Activated CD4-positive, alpha-beta memory T cell treated with anti-CD3 and anti-CD28 coated beads, Interleukin-2, amount 10 ng/mL, durations not matched to agents 7 days and 5 days (primary cell): ENCODE measurements around the gene TSLP. TPM values are rescaled to one million over a fixed set of nuclear protein-coding genes. Genes with fewer than 3 reads are reported as not detected.

Experiments used
- CTCF ChIA-PET: fragments of 350-600 bp; sonication (Branson Sonifier 250); formaldehyde crosslinking; loops from one replicate; lab custom pipeline; 2021; ENCODE audit warnings: antibody characterized with exemption, inconsistent platforms; lab: Charles Lee
- POLR2A ChIA-PET: fragments of 350-600 bp; sonication (Branson Sonifier 250); formaldehyde crosslinking; loops from one replicate; lab custom pipeline; 2021; ENCODE audit warnings: antibody characterized with exemption; lab: Charles Lee
- DNase-seq: peaks from one replicate; pipeline ENCODE4 v3.0.0-alpha.2; 2020
- H3K27ac Mint-ChIP-seq: one replicate; pipeline ENCODE4 v1.8.0; 2021; ENCODE audit warnings: mild to moderate bottlenecking, mixed read lengths
- H3K27me3 Mint-ChIP-seq: one replicate; pipeline ENCODE4 v1.8.0; 2021; ENCODE audit warnings: mixed read lengths
- H3K36me3 Mint-ChIP-seq: one replicate; pipeline ENCODE4 v1.8.0; 2021; ENCODE audit warnings: low read depth, mixed read lengths
- H3K4me1 Mint-ChIP-seq: one replicate; pipeline ENCODE4 v1.8.0; 2021; ENCODE audit warnings: mixed read lengths
- H3K4me3 Mint-ChIP-seq: one replicate; pipeline ENCODE4 v1.8.0; 2021; ENCODE audit warnings: mild to moderate bottlenecking, mixed read lengths
- H3K9me3 Mint-ChIP-seq: one replicate; pipeline ENCODE4 v1.8.0; 2021; ENCODE audit warnings: mixed read lengths
- total RNA-seq, 2 experiments: library from RNA; stranded (reverse); gene quantifications; one replicate each; pipeline ENCODE4 v1.2.3, GENCODE V29; 2021

Gene TSLP
- total RNA-seq, 2 experiments from 2014 or later: 0.15 TPM

DNA sequence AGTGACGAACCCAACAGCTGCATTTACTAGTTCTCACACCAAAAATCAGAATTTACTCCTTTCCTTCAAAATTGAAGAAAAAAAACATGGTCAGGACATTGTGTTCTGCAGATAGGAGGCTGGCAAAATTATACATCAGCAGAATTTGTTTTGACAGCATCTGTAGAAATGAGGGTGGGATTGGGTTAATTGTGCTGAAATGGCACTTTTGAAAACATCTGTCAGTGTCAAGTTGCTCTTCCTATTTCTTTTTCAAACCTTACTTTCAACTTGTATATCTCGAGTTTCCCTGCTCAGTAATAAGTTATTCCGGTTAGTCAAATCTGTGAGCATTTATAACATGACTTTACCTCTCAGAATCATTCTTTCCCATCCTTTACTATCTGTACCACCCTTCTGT is 40.4 kb downstream of the TSLP start:
- POLR2A ChIA-PET: no interaction called here
- Mint-ChIP-seq H3K27ac (no peak overlapping the region), H3K36me3 (peaks cover 25% of the 10 kb centered on the region), H3K4me3 (no peak overlapping the region), H3K27me3 (no peaks in the 10 kb centered on the region), H3K4me1 (no peaks in the 10 kb centered on the region), H3K9me3 (no peaks in the 10 kb centered on the region)
- DNase-seq: no peak
- CTCF ChIA-PET: no interaction called here

DNA sequence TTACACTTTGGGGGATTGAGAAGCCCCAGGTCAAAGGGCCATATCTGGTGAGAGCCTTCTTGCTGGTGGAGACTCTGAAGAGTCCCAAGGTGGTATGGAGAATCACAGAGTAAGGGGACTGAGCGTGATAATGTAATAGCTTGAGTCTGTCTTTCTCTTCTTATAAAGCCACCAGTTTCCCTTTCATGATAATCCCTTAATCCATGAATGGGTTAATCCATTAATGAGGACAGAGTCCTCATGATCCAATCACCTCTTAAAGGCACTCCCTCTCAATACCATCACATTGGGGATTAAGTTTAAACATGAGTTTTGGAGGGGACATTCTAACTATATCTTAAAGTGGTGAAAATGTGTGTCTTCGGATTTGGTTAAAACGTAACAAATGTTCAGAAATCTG is 42.2 kb downstream of the TSLP start:
- Mint-ChIP-seq H3K27ac (no peak overlapping the region), H3K4me1 (no peaks in the 10 kb centered on the region), H3K36me3 (peaks cover 24% of the 10 kb centered on the region), H3K4me3 (no peak overlapping the region), H3K27me3 (no peaks in the 10 kb centered on the region), H3K9me3 (no peaks in the 10 kb centered on the region)
- CTCF ChIA-PET: interaction anchor here (1.0 kb wide), 1 partner anchor 21 kb away, joined by 3 read pairs; no protein-coding TSS in a partner anchor
- POLR2A ChIA-PET: interaction anchor here (1.7 kb wide), 1 partner anchor 36 kb away, joined by 4 read pairs; no protein-coding TSS in a partner anchor
- DNase-seq: no peak

DNA sequence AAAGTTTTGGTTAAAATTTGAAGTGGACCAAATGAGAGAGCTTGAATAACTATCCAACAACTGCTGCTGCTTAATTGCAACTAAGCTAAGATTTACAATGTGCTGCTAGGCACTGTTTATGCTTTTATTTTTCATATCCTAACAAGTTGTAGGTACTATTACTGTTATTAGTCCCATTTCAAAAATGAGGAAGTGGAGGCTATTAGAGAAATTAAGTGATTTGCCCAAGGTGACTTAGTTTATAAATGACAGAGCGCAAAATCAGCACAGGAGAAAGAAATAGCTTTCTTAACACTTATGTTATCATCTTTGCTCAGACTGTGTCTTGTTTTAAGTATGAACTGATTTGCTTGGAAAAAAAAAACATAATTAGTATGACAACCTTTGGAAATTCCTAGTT is 43.7 kb downstream of the TSLP start:
- no peak for DNase-seq
- H3K27me3 Mint-ChIP-seq: no peaks in the 10 kb centered on the region
- ChIA-PET CTCF (no interaction called here), POLR2A (interaction anchor here (1.0 to 1.2 kb wide), 2 partner anchors 10 to 23 kb away, joined by 3 read pairs; partner anchors contain the start of gene WDR36)
- H3K9me3 Mint-ChIP-seq: no peaks in the 10 kb centered on the region
- peaks cover 31% of the 10 kb centered on the region for H3K36me3 Mint-ChIP-seq
- no peaks in the 10 kb centered on the region for H3K4me1 Mint-ChIP-seq
- H3K27ac Mint-ChIP-seq: no peak overlapping the region
- H3K4me3 Mint-ChIP-seq: no peak overlapping the region

DNA sequence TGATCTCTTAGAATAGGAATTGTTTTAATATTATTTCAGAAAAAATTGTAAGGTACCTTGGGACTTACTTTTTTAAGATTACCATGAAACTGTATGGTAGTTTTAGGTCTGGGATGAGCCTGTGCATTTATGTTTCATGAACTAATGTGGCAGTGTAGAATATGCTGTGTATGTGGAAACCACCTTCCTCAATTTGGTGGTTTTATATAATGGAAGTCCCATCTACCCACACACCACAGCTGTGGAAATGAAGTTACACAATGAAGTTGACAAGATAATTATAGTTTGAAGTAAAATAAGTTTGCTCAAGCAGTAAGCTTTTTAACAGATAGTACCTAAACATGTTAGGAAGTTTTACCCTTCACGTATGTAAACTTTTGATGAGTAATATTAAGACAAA is 45.0 kb downstream of the TSLP start:
- H3K36me3 Mint-ChIP-seq: peaks cover 37% of the 10 kb centered on the region
- CTCF ChIA-PET: no interaction called here
- no peak overlapping the region for H3K4me3 Mint-ChIP-seq

DNA sequence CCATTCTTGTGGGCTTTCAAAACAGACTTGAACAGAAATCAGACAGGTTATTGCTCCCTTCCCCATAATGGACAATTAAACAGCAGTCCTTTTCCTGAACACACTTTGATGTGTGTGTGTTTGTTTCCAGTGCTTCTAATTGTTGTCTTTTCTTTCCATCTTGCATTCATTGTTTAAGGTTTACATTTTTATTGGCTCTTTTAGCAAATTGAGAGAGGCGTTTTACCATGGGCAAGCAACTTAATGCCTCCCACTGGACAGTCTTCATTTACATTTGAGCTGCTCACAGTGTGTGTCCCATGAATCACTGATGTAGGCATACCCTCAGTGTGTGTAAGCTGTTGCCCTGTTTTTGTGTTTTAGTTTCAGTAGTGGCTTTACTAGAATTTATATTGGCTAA is 45.6 kb downstream of the TSLP start:
- ChIA-PET CTCF (no interaction called here), POLR2A (no interaction called here)
- Mint-ChIP-seq H3K27ac (no peak overlapping the region), H3K4me3 (no peak overlapping the region), H3K9me3 (no peaks in the 10 kb centered on the region), H3K27me3 (no peaks in the 10 kb centered on the region), H3K4me1 (no peaks in the 10 kb centered on the region), H3K36me3 (peaks cover 39% of the 10 kb centered on the region)
- DNase-seq: no peak

More for the DNA sequence above, 45.0 kb downstream of the TSLP start:
- POLR2A ChIA-PET: no interaction called here
- Mint-ChIP-seq H3K9me3 (no peaks in the 10 kb centered on the region), H3K27ac (no peak overlapping the region), H3K4me1 (no peaks in the 10 kb centered on the region), H3K27me3 (no peaks in the 10 kb centered on the region)
- DNase-seq: no peak

DNA sequence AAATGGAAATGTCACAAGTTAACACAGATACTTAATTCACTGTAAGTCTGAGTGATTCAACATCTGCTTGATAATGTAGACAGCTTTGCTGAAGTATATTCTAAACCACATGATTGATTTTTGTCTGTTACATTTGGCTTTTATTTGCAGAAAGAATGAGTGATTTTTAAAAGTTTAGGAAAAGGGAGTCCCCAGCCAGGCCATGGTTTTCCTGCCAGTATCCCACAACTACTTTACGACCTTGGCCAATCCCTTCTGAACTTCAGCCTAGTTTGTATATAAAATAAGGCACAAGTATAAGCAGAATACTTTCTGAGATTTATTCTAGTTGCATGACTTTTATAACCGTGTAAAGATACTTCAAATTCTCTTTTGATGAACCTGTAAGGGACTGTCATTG is 47.7 kb downstream of the TSLP start:
- H3K4me3 Mint-ChIP-seq: no peak overlapping the region
- no peaks in the 10 kb centered on the region for H3K27me3 Mint-ChIP-seq
- DNase-seq: no peak
- no peak overlapping the region for H3K27ac Mint-ChIP-seq
- H3K4me1 Mint-ChIP-seq: no peaks in the 10 kb centered on the region
- no peaks in the 10 kb centered on the region for H3K9me3 Mint-ChIP-seq
- CTCF ChIA-PET: no interaction called here
- POLR2A ChIA-PET: no interaction called here
- peaks cover 40% of the 10 kb centered on the region for H3K36me3 Mint-ChIP-seq

DNA sequence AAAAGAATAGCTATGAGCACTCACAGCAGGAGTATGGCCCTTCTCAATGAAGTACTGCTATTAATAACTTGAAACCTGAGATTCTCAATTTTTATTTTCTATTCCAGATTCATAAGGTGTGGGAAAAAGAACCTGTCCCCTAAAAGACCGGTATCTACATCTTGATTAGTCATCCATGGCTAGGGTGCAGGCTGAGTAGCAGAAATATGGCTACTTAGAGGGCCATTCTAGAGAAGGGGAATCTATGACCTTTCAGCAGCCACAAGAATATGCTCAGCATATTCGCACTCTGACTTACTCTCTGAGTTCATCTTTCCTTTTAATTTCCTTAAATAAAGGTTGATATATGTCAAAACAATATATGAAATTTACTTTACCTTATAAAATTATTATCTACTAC is 48.3 kb downstream of the TSLP start:
- H3K27me3 Mint-ChIP-seq: no peaks in the 10 kb centered on the region
- H3K4me3 Mint-ChIP-seq: no peak overlapping the region
- POLR2A ChIA-PET: no interaction called here
- H3K9me3 Mint-ChIP-seq: no peaks in the 10 kb centered on the region
- peaks cover 2% of the 10 kb centered on the region for H3K4me1 Mint-ChIP-seq
- DNase-seq: no peak
- peaks cover 44% of the 10 kb centered on the region for H3K36me3 Mint-ChIP-seq
- H3K27ac Mint-ChIP-seq: no peak overlapping the region
- CTCF ChIA-PET: no interaction called here

DNA sequence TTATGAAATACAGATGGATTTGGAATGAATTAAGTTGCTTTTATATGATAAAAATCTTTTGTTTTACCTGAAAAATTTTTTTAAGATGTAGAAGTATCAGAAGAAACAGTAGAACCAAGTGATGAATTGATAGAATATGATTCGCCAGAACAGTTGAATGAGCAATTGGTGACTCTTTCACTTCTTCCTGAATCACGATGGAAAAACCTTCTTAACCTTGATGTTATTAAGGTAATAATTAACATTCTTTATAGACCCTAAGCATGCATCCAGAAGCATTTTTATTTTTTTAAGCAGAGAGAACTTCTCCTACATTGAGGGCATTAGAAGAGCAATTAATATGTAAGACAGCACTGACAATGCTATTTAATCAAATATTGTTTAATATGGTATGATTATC is 49.4 kb downstream of the TSLP start:
- H3K4me1 Mint-ChIP-seq: peaks cover 2% of the 10 kb centered on the region
- no peaks in the 10 kb centered on the region for H3K27me3 Mint-ChIP-seq
- H3K27ac Mint-ChIP-seq: no peak overlapping the region
- no peak for DNase-seq
- H3K9me3 Mint-ChIP-seq: no peaks in the 10 kb centered on the region
- CTCF ChIA-PET: no interaction called here
- H3K4me3 Mint-ChIP-seq: no peak overlapping the region
- peaks cover 44% of the 10 kb centered on the region for H3K36me3 Mint-ChIP-seq
- POLR2A ChIA-PET: no interaction called here

DNA sequence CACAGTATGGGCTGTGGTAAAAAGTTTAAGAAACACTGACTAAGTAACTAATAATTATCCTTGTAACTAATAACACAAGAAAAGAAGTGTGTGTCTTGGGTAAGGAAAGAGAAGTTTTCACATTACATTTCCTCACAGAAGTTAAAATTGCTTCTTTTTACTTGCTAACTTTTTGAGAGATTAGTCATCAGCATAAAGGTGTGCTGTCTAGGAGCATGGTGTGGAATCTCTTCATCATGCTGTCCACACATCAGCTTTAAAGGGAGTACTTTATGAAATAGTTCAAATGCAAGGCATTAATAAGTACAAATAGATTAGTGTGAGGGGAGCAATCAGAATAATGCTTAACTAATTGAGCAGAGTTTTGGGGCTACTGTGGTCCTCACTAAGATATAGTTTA is 50.4 kb downstream of the TSLP start:
- Mint-ChIP-seq H3K4me1 (peaks cover 2% of the 10 kb centered on the region), H3K27me3 (no peaks in the 10 kb centered on the region), H3K36me3 (peaks cover 55% of the 10 kb centered on the region), H3K27ac (no peak overlapping the region), H3K4me3 (no peak overlapping the region), H3K9me3 (no peaks in the 10 kb centered on the region)
- DNase-seq: no peak
- ChIA-PET CTCF (no interaction called here), POLR2A (interaction anchor here (0.6 kb wide), 1 partner anchor 87 kb away, joined by 3 read pairs; no protein-coding TSS in a partner anchor)

DNA sequence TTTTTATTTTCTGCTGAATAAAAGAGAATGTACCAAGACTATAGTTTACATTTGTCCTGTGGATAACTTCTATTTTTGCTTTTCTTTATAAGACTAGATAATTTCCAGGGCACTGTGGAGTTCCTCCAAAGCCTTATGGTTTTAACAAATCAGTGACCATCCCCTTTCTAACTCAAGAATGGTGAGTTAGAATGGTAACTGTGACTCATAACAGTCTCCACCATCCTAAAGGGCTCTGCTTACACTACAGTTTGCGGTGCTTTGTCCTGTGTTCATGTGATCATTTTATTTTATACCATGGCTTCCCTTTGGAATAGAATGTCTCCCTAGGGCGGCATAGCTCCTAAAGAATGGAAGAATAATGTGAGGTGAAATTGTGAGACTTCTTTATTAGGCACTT is 50.9 kb downstream of the TSLP start:
- POLR2A ChIA-PET: interaction anchor here (0.6 kb wide), 1 partner anchor 87 kb away, joined by 3 read pairs; no protein-coding TSS in a partner anchor
- Mint-ChIP-seq H3K27me3 (no peaks in the 10 kb centered on the region), H3K4me3 (no peak overlapping the region), H3K9me3 (no peaks in the 10 kb centered on the region), H3K36me3 (peaks cover 56% of the 10 kb centered on the region), H3K4me1 (peaks cover 2% of the 10 kb centered on the region), H3K27ac (no peak overlapping the region)
- no peak for DNase-seq
- CTCF ChIA-PET: no interaction called here

DNA sequence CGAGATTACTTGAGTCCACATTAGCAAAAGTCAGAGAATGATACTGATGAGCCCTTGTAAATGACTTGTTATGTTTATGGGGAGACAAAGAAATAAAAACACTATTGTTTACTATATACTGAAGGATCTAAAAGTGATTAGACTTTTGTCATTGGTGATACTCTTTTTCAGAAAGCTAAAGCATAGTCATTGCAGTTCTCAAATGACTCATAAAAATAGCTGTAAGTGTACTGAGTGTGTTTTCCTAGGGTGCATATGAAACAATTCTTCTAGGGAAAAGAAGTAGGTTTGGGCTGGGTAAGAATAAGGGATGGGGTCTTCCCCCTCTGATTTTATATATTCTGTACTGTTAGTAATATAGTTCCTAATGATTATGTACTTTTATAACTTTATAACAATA is 53.3 kb downstream of the TSLP start:
- Mint-ChIP-seq H3K4me1 (peaks cover 2% of the 10 kb centered on the region), H3K27me3 (no peaks in the 10 kb centered on the region), H3K36me3 (peaks cover 51% of the 10 kb centered on the region), H3K4me3 (no peak overlapping the region), H3K27ac (no peak overlapping the region), H3K9me3 (no peaks in the 10 kb centered on the region)
- POLR2A ChIA-PET: no interaction called here
- CTCF ChIA-PET: no interaction called here
- no peak for DNase-seq

DNA sequence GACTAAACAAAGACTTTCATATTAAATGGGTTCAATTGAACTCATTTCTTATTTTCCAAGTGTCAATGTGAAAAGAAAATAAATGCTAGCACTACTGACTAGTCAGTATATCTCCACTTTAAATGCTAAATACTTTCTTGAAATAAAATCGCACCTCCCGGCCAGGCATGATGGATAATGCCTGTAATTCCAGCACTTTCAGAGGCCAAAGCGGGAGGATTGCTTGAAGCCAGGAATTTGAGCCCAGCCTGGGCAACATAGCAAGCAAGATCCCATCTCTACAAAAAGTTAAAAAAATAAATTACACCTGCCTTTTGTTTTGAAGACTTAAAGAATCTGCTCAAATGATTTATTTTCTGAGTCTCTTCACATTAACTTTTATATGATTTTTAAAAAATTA is 55.4 kb downstream of the TSLP start:
- DNase-seq: no peak
- Mint-ChIP-seq H3K4me3 (no peak overlapping the region), H3K27ac (no peak overlapping the region), H3K9me3 (no peaks in the 10 kb centered on the region), H3K27me3 (no peaks in the 10 kb centered on the region), H3K4me1 (peaks cover 2% of the 10 kb centered on the region), H3K36me3 (peaks cover 40% of the 10 kb centered on the region)
- POLR2A ChIA-PET: no interaction called here
- CTCF ChIA-PET: no interaction called here
